GM18511 (cell line): ENCODE data around the gene ZP1.

Experiments used
- ATAC-seq: cut with Tn5 transposase; IDR thresholded peaks from one replicate; pipeline ENCODE4 v1.9.1; 2021; ENCODE audit warnings: mild to moderate bottlenecking, moderate library complexity; ENCODE audit not compliant: unreplicated experiment

Gene ZP1

DNA sequence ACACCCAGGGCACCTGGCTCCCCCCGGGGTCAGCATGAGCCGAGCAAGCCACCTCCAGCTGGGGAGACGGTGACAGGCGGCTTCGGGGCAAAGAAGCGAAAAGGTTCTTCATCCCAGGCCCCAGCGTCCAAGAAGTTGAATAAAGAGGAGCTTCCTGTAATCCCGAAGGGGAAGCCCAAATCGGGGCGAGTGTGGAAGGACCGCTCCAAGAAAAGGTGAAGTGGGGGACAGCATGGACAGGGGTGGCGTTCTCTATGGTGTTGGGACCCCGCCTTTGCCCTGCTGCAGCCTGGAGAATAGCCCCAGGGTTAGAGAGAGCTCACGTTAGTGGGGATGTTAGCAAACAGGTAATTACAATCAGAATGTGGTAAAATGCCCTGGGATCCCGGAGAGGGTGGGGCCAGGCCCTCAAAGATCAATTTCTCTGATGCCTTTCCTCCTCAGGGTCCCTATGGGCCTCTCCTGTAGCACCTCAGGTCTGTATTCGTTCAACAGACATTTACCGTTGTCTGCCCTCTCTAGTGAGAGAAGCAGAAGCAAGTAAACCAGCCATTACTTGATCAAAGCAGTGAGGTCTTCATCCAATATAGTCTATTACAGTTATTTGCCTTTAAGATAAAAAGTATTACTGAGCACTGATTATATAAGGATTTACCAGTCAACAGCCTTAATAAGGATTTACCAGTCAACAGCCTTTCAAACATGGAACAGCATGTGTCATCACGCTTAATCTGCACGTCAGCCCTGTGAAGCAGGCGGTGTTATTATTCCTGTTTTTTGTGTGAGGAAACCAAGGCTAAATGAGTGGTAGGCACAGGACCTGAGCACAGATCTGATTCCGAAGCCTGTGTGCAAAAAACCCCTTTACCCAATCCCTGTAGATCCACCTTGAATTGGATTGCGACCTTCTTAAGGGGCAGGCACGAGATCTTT is 24.4 kb upstream of the ZP1 start:
- no peak for ATAC-seq

DNA sequence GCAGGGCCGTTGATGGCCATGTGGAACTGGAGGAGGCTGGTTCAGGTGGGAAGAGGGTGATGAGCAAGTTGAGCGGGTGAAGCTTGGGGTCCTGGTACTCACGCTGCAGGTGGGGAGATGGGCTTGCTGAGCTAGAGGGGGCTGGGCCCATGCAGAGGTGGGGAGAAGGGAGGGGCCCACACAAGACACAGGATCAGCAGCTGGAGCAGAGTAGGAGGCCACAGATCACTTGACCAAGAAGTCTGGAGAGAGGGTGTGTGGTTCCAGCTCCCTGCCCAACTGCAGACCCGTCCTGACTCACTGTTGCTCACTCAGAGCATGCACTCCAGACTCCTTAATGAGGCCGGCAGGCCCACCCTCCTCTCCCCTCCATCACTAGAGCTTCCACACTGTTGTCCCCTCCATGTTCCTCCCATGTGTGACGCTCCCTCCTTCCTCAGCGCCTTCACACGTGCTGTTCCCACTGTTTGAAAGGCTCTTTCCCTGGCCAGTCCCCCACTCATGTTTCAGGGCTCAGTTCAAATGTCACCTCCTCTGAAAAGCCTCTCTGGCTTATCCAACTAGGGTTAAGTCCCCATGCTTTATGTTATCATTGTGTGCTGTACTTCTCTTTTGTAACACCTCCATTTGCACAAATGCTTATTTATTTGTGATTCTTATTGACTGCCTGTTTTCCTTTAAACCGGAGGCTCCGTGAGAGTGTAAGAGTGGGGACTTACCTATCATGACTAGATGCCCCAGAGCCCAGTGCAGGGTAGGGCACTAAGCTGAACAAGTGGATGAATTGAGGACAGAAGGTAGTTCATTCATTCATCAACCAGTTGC is 23.1 kb upstream of the ZP1 start:
- ATAC-seq = no peak

GRCh38 chr11:60844870-60845221 is 22.5 kb upstream of the ZP1 start:
- no peak for ATAC-seq

DNA sequence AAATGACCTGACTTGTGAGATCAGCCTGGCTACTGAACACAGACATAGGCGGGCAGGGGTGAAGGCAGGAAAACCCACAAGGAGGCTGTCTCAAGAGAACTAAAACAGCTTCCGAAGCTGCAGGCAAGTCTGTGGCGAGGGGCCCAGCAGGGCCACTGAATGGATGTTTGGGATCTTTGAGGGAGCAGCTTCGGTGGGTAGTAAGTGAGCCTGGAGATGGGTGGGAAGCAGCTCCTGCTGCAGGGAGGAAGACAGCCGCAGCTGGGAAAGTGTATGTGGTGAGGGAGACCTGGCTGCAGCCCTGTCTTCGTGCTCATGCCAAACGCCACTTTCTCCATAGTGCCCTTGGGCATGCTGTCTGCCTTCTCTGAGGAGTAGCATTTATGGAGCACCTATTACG is 22.0 kb upstream of the ZP1 start:
- ATAC-seq = no peak

GRCh38 chr11:60847281-60847680 is 20.1 kb upstream of the ZP1 start:
- ATAC-seq = no peak

DNA sequence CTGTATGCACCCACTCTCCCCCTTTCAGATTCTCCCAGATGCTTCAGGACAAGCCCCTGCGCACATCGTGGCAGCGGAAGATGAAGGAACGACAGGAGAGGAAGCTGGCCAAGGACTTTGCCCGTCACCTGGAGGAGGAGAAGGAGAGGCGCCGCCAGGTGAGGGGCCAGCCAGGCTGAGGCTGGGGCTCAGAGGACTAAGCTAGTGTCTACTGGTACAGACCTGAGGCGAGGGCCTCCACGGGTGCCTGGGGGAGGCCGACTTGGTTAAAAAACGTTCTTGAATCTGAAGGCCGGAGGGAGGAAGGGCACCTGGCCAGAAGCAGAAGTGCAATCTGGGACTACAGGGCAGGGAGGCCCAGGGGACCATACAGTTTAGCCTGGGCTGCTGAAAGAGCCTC is 19.4 kb upstream of the ZP1 start:
- ATAC-seq = no peak

- no peak for ATAC-seq
Observed at GRCh38 chr11:60848714-60849151, 18.6 kb upstream of the ZP1 start.

- no peak for ATAC-seq
Observed at GRCh38 chr11:60849641-60850520, 17.5 kb upstream of the ZP1 start.

GRCh38 chr11:60851327-60852104 is 15.8 kb upstream of the ZP1 start:
- no peak for ATAC-seq

GRCh38 chr11:60852117-60852981 is 15.0 kb upstream of the ZP1 start:
- ATAC-seq = no peak

DNA sequence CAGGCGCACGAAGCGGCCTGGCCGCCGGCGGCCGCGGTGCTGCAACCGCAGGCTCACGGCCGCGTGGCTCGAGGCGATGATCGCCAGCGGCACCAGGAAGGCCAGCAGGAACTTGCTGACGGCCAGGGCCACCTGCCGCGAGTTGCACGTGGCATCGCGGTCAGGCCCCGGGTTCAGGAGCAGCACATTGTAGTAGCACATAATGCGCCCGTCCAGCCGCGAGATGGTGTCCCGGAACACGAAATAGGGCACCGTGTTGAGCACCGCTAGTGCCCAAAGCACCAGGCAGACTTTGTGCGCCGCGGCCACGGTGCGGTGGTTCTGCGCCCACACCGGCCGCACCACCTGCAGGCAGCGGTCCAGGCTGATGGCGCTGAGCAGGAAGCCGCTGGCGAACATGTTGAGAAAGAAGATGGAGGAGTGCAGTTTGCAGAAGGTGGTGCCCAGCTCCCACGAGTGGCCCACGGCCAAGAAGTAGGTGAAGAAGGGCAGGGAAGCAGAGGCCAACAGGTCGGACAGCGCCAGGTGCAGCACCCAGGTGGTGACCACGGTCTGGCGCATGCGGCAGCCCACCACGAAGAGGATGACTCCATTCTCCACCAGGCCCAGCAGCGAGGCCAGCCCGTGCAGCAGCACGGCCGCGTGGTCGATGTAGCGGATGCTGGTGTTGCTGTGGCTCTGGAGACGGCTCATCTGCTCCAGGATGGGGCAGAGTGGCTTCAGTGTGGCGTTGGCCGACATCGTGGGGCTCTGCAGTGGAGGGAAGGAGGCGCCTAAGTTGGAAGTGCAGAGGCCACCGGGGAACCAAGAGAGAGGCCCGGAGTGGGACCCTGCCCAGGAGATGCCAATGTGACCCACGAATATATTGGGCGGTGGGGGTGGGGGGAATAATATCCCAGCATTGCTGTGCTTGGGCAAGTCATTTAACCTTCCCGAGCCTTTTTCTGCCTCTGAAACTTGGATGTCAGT is 14.1 kb upstream of the ZP1 start:
- ATAC-seq = no peak

- no peak for ATAC-seq
Observed at GRCh38 chr11:60854140-60854846, 13.0 kb upstream of the ZP1 start.

DNA sequence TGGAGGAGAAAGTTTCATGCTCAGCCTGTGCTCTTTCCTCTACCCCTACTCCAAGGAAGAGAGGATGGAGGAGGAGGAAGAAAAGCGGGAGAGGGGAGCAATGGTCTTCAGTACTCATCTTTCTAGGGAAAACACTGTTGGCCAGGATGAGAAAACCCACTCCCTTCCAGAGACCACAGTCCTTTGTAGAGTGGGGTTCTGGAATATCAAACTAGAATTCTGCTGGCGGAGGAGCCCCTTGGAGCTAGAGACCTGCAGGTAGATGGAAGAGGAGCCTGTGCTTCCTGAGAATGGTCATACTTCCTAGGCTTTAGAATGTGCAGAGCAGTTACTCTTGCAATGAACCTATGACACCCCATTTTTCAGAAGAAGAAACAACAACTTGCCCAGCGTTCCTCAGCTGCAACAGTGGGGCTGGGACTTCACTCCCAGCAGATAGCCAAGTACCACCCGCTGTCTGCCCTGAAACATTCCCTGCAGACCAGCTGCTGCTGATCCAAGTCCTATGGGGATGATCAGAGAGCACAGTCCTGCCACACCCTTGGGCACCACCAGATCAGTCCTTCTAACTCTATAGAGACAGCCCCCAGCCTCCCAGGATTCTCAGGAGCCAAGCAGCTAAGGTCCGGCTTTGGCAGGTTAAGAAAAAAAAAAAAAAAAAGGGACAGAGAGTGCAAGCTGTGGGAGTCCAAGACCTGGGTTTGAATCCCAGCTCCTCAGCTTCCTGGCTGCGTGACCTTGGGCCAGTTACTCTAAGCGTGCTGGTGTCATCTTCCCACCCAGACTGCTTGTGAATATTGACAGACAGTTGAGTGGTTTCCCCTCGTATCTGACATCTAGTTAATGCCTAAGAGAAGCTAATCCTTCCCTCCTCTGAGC is 12.3 kb upstream of the ZP1 start:
- ATAC-seq = no peak

DNA sequence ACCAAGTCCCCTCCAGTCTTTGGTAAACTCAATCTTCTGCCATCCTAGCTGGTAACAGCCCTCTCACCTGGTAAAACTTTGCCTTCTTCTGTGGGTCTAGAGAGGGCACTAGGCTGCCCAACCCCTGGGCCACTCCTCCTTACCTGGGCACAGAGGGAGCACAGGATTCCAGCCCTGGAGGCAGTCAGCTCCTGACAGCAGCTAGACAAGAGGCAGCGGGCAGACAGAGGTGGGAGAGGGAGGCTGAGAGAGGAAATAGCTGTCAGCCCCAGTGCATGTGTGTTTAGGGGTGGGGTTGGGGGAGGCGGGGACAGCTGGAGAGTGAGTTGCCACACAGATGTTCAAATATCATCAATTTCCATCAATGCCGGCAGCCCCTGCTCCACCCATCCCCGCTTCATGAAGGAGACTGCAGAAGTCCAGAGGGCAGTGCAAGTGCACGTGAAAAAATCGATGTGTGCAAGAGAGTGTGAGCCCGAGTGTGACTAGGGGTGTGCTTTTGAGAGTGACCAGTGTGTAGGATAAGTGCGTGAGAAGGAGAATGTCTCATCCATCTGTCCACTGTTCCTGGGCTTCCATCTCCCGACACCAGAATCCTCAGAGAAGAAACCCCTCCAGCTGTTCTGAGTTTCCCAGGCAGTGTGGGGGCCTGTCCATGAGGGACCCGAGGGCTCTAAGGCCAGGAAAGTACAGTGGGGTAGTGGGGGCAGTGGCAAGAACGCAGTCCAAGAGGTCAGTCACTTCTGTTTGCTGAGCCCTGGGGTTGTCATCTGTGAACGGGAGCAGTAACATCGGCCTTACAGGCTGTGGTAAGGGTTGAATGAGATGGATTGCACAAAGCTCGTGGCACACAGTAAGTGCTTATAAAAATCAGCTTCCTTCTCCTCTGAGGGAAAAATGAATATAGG is 11.4 kb upstream of the ZP1 start, which contains the start of gene PTGDR2:
TSS of gene PTGDR2 (minus strand) at position 225 of the 908 bp plus-strand sequence. CDS start 2,228 bp downstream, outside the sequence.
- ATAC-seq = no peak
